ENCODE data around the gene DUSP22.
"Not testable (repeated sequence)": the region's sequence is repeated elsewhere in the genome, so short reads cannot be mapped to it uniquely, and the experiment has no call there.

Gene DUSP22

DNA sequence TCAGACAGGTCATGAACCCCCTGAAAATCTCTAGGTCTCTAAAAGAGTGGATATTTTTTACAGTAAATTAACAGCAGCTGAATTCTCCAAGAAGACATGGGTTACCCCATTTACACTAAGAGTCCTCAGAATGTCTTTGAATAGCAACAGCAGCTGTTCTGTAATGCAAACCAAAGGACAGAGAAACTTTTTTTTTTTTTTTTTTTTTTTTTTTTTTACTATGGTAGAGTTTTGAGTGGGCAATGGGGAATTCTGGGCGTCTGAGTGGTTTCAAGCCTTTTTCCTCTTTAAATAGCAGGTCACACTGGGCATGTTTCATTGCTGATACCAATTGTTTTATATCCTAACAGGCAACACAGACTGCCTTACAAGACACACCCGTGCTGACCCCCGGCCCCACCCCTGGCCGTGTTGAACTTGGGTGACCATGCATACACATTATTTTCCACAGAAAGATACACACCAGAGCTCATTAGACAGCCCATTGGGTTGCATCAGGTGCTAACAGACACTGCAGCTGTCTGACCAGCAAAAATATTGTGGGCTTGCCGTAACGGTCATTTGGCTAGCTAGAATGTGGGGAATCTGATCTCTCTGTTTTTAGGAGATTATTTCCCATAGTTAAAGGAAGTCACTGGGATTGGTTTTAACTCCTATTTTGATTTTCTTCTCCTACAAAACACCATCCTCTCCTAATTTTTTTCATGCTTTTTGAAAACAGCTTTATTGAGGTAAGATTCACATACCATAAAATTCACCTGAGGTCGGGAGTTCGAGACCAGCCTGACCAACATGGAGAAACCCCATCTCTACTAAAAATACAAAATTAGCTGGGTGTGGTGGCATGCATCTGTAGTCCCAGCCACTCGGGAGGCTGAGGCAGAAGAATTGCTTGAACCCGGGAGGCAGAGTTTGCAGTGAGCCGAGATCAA, 72.6 kb downstream of the DUSP22 start:
- DNase-seq (ENCODE audit: low read depth): no peak

DNA sequence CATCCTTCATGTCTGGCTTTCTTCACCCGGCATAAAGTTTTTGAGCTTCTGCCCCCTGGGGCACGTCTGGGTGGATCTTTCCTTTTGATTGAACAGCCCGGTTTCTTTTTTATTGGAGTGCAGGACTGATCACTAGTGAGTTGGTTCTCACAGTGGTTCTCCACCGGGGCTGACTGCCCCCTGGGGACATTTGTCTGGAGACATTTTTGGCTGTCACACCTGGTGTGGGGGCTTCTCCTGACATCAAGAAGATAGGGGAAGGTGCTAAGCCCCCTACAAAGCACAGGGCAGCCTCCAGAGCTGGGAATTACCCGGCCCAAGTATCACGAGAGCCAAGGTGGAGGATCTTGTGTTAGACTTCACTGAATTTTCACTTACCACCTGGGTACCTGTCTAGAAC, 73.5 kb downstream of the DUSP22 start:
- DNase-seq (ENCODE audit: low read depth): no peak

DNA sequence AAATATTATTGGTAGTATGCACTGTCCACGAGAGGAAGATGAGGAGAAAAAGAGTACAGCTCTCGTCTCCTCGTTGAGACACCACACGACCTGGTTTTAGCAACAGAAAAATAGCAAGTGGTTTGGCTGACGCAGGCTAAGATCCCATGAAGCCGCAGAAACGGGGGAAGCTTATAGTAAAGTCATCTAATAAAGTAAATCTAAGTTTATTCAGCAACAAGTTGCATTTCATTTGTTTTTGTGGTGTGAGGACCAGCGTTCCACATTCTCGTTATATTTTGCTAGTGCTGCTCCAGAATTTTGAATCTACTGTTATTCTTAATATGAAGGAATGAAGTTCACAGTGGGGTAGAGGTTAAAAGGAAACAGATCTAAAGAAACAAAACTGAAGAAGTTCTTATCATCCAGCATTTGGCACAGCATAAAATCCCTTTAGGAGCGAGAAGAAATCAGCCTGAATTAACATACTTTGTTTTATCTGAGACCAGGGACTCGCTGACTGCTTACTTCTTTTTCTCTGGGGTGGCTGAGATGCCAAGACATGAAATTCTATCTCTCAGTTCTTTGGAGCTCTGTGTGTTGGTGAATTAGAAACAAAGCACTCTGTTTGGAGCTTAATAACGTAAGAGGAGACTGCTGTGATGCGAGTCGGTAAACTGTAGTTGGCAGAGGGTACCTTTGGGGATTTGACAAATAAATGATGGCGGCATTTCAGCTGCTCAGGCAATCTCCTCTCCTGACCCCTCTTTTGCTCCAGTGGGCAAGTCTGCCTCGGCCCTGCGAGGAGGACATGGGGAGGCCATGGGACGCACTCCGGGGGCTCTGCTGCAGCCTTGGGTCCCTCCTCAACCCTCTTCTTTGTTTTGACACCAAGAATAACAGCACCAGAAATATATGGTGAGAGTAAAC, 74.4 kb downstream of the DUSP22 start:
- DNase-seq (ENCODE audit: low read depth): no peak

DNA sequence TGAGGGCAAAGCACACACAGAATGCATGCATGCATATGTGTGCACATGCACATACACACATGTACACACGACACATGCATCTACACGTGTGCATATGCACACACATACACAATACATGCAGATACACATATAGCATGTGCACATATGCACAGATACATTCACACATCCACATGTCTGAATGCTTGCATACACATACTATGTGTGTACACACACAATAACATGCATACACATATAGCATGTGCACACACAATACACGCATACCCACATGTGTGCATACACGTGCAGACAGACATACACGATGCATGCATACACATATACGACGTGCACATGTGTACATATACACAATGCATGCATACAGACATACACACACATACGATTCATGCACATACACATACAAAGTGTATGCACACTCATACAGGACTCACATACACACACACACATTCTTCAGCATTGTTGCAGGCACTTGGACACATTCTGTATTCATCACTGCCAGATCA, 75.1 kb downstream of the DUSP22 start:
- DNase-seq (ENCODE audit: low read depth): no peak

DNA sequence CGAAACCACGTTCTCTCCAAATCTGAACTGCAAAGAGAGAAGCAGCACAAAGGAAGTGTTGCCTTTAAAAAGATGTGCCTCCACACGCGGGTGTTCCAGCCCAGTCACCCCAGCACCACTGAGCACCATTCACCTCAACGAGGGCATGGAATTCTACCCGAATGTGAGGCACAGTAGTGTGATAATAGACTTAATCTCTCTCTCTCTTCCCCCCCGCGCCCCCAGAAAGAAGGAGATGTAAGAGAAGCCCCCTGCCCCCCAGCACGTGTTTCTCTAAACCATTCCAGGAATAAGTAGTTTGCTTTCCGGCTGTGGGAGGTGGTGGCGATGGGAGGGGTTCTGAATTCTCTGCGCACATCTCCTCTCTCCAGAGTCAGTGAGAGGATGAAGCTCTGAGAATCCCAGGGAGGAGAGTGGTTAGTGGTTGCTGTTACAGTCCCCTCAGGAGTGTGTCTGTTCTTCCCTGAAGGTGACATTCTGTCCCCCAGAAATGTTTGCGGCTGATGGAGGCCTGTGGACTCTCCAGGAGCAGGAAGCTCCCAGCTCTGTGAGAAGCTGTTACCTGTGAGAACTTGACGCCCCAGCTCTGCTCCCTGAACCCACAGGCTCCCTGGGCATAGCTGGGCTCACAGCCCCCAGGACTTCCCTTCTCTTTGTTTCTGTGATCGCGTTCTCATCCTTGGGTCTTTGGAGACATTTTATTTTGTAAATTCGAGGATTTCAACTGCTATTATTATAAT, 75.8 kb downstream of the DUSP22 start:
- DNase-seq (ENCODE audit: low read depth): no peak

DNA sequence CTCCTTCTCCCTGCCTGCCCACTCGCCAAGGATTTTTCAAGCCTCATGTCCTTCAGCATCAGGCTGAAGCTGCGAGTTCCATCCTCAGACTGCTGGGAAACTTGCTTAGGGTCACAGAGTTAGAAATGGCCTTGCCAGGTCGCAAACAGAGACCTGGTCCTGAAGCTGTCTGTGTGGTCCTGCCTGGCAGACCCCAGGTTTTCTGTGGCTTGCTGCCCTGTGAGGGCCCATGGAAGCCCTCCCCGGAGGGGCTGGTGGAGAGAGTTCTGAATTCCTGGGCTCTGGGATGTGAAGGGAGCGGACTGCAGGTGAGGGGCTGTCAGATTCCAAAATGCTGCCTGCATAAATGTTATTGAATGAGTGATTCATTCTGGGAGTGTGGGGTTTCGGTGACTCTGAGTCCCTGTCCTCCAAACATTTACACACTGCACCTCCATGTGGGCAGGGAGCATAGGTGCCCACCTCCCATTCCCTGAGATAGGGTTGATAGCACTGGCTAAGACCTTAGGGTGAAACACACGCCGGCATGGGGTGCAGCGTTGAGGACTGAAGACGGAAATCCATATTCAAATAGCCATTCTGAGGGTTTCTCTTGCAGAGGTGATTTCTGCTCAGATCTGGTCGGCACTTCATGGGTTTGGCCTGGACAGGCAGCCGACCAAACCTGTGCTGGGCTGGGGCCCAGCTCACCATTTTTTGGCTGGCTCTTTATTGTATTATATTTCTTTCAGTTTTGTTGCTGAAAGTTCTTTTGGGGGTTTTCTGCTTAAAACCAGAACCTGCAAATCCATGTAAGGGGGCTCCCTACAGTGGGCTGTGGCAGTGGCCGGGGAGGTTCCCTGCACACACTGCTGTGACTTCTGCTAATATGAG, 77.5 kb downstream of the DUSP22 start:
- no peak for DNase-seq (ENCODE audit: low read depth)

DNA sequence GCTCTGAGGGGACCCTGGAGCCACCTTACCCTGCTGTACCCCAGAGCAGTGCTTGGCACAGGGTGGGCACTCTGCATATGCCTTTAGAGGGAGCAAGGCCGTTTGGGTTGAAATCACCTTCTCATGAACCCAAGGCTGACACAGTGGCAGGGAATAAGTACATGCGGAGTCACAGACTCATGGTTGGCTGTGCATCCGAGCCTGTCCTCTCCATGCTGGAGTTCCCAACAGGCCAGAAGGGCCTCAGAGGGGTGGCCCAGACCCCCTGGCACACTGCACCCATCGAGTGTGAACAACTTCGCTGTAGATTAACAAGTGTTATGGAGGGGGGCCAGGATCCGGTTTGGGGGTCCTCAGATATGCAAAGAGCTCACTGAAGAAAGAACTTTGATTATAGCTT, 78.3 kb downstream of the DUSP22 start:
- DNase-seq (ENCODE audit: low read depth): no peak

DNA sequence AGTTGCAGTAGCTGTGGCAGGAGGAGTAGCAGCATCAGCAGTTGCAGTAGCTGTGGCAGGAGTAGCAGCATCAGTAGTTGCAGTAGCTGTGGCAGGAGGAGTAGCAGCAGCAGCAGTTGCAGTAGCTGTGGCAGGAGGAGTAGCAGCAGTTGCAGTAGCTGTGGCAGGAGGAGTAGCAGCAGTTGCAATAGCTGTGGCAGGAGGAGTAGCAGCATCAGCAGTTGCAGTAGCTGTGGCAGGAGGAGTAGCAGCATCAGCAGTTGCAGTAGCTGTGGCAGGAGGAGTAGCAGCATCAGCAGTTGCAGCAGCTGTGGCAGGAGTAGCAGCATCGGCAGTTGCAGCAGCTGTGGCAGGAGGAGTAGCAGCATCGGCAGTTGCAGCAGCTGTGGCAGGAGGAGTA, 79.6 kb downstream of the DUSP22 start:
- DNase-seq (ENCODE audit: low read depth): not testable (repeated sequence)

DNA sequence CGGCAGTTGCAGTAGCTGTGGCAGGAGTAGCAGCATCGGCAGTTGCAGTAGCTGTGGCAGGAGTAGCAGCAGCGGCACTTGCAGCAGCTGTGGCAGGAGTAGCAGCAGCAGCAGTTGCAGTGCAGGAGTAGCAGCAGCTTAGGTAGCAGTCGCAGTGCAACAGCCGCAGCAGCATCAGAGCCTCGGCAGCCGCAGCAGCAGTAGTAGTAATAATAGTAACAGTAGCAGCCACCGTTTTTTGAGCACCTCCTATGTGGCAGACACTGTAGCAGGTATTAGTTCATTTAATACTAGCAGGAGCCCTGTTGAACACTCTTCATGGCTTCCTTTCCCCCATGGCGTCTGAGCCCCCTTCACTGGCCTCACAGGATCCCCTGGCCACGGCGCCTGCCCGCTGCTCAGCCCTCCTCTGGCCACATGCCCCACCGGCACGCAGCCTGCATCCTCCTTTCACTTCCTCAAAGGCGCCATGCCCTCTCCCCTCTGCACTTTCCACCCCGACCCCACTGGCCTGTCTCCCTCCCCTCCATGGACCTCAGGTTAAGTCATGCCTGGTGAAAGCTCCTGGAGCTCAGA, 80.1 kb downstream of the DUSP22 start:
- no peak for DNase-seq (ENCODE audit: low read depth)

DNA sequence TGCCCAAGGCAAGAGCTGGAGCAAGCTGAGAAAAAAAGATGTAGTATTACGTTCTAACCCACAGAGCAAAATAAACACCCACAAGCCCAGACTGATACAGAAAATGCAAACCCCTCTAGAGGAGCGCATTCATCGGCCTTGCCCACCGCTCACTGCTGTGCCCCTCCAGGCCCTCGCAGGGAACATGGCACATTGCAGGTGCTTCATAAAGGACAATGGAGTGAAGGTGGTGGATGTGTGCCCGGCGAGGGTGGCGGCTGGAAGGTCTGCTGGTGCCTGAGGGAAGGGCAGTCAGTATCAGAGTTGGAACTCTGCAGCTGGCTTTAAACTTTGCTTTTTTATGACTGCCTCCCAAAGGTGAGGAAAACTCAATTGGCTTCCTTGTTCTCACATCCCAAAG, 80.7 kb downstream of the DUSP22 start:
- no peak for DNase-seq (ENCODE audit: low read depth)

DNA sequence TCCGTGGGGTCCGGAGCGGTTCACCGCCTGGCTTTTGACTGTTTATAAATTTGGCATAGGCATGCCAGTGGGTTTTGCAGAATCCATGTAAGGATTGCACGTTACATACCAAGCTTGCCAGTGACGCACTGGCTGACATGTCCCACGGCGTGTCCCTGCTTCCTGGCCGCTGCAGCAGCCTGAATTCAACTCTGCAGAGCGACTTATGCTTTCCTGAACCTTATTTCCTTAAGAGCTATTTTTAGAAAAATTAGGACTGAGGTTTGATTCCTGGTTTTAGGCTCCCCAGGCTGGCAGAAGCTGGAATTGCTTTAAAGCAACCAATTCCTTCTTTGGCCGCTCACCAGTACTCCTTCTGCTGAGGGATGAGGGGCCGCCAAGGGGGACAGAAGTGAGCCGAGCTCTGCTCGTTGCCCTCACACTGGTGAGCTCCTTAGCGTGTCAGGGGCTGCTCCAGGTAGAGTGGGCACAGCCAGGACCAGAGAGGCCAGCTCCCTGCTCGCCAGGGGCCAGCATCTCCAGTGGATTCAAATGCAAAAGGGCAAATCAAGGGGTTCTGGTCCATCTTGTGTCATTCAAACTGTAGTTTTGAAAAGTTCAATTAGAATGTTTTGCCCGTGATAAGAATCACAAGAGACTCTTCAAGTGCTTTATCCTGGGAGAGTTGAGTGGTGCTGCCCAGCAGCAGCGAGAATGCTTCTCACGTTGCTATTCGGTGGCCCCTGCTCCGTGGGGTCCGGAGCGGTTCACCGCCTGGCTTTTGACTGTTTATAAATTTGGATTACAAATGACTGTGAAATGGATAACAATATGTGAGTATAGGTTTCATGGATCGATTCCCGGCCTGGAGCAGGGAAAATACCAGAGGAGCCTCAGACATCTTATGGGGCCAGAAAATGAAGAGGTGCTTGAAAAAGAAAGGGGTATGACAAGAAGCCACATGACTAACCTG, 81.8 kb downstream of the DUSP22 start:
- DNase-seq (ENCODE audit: low read depth): no peak

DNA sequence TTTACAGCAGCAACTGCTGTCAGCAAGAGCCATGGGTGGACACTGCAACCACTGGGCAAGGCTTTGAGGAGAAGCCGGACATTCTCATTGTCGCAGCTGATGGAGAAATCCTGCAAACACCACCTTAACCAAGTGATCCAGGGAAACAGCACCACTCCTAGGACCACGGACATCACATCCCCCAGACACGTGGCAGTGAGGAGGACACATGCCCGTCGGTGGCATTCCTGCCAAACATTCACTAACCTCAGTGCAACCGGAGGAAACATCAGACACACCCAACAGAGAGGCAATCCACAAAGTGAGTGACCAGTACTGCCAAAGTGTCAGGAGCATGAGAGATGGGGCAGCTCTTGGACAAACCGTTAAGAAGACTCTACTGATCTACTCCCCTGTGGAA, 82.7 kb downstream of the DUSP22 start:
- no peak for DNase-seq (ENCODE audit: low read depth)

DNA sequence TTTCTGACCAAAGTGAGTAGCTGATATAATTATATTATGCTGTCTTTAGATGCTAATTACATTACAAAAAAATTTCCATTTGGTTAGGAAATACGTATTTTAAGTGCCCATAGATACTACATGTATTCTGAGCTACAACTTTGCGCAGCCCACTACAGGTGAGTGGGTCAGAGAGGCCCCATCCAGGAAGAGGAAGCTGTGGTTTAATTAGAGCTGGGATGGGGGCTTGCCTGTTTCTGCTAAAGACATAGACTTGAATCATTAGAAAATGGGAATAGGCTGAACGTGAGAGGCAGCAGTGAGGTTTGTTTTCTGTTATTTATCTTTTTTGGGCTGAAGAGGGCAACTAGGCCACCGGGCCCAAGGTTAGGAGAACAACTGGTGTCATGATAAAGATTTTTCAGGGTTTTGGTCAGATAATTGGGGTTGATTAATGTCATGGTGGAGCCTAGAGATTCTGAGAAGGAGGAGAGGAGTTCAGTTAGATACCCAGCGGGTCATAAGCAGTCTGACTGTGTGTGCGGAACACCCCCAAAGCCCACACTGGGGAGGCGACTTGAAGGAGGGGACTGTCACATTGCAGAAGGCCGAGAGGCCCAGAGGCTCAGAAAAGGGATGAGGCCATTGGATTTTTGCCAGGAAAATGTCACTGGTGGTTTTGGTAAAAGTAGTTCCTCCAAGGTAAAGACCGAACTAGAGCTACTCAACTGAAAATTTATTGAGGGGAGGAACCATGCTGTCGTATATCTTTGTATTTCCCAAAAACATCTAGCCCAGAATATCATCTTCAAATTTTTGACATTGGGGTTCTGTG, 84.7 kb downstream of the DUSP22 start:
- DNase-seq (ENCODE audit: low read depth): no peak

DNA sequence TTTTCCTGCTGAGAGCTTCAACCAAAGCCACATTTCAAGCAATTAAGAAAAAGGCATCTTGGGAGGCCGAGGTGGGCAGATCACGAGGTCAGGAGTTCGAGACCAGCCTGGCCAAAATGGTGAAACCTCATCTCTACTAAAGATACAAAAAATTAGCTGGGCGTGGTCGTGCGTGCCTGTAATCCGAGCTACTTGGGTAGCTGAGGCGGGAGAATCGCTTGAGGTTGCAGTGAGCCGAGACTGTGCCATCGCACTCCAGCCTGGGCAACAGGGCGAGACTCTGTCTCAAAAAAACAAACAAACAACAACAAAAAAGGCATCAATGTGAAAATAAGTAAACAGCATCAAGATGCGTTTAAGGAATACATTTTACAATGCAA, 85.3 kb downstream of the DUSP22 start:
- not testable (repeated sequence) for DNase-seq (ENCODE audit: low read depth)

DNA sequence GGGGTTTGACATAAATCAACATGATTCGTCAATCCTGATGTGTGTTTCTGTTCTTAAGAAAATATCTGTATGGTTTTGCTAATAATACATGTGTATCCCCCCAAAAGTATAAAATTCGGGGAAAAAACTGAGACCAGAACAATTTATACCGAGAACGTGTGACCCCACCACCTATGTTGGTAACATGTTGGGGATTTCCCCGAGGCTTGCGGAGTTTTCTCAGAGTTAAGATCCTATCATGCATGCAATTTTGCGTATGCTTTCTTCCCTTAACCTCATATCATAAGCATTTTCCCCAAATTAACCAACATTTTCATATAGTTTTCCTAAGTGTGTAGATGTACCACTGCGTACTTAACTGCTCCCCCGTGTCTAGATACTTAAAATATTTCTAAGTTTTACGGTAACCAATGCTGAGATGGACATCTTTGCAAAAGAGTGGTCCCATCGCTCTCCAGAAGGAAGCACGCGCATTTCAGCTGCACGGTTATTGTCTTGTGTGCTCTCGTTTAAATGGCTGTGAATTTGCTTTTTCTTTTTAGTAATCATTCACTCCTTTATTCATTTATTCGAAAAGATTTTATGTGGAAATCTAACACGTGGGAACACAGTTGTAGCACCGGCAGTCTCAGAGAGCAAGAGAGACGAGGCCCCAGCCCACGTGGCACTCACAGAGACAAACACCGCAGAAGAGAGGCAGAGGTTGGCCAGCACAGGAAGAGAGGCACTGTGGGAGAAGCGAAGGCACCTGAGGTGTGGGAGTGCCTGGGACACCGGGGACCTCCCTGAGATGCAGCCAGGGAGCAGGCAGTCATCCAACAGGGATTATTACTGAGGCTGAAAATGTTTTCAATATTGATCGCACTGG, 86.0 kb downstream of the DUSP22 start:
- no peak for DNase-seq (ENCODE audit: low read depth)

DNA sequence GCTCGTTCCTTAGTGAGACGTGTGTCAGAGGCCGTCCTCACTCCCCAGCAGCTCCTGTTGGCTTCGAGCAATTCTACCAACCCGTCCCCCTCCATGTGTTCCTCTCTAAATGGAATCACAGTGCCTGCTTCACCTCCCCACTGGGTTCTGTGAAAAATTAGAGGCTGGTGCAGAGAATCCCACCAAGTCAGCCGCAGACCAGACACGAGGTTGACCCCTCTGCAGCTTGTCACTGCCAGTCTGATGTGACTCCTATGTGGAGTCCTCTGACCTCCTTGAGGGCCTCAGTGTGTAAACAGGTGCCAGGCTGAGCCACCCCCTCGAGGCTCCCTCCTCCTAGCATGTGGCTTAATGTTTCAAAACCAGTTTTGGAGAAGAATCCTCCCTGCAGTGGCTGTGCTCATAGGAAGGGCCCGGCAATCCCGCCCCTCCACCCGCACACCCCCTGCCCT, 86.7 kb downstream of the DUSP22 start:
- DNase-seq (ENCODE audit: low read depth): no peak

DNA sequence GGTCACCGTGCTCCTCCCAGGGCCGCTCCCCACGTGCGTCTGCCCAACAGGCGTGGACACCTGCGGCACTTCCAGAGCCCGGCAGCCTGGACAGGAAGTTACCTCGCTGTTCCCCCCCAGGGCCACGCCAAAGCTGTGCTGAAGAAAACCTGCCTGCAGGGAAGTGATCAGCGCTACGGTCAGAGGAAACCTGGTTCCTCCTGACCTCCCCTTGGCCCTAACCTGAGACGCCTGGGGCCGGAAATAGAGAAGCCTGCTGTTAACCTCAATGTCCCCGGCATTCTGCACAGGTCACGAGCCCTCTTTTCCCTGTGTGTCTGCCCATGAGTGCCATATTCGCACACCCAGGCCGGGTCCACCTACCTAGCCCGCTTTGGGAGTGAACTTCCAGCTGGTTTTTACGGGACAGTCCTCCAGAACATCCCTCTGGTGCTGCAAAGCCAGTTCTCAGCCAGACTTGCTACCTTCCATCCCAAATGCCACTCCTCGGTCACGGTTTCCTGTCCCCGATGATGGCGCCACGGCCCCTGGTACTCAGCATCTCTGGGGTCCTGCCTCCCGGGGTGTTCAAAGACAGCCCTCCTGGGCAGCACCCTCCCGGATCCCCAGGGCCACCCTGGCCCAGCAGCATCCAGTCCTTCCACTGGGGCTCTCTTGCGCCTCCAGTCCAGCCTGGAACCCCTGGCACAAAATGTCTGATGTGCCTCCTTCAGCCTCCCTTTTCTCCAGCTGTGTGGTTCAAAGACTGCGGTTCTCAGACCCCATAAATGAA, 87.3 kb downstream of the DUSP22 start:
- DNase-seq (ENCODE audit: low read depth): no peak

Measured in HS-5 (cell line).